T follicular helper cell (primary cell): ENCODE measurements around the gene CACNA1B.

Experiments used
- DNase-seq: peaks from one replicate; pipeline ENCODE4 v3.0.0-alpha.2; 2020; ENCODE audit warnings: low read depth

CACNA1B gene

GRCh38 chr9:137985637-137986071, 108.1 kb downstream of the CACNA1B start:
- DNase-seq, result no peak

DNA sequence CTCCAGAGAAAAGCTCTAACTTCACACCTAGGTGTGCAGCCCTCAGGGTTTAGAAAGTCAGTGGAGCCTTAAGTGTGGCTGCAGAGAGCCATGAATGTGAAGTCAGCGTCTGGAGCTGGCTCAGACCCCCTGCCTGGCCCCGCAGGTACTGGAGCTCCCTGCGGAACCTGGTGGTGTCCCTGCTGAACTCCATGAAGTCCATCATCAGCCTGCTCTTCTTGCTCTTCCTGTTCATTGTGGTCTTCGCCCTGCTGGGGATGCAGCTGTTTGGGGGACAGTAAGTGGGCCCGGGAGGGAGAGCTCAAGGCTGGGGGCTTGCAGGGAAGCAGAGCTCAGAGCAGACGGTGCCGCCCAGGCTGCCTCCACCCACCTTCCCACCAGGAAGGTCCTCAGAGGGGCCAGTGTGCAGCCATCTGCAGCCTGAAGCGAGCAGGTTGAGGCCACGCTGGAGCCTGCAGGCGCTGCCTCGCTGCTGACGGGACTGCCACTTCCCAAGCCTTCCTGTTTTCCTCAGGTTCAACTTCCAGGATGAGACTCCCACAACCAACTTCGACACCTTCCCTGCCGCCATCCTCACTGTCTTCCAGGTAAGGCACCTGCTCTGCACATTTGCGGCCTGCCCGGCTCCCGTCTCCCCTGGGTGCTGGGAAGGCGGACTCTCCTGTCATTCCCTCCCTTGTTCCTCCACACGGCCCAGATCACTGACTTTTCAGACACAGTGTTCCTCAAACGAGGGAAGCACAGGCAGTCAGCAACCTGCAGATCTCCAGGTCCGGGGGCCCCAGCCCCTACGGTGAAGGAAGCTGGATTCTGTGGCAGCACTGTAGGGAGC, 108.9 kb downstream of the CACNA1B start:
- DNase-seq, result no peak

DNA sequence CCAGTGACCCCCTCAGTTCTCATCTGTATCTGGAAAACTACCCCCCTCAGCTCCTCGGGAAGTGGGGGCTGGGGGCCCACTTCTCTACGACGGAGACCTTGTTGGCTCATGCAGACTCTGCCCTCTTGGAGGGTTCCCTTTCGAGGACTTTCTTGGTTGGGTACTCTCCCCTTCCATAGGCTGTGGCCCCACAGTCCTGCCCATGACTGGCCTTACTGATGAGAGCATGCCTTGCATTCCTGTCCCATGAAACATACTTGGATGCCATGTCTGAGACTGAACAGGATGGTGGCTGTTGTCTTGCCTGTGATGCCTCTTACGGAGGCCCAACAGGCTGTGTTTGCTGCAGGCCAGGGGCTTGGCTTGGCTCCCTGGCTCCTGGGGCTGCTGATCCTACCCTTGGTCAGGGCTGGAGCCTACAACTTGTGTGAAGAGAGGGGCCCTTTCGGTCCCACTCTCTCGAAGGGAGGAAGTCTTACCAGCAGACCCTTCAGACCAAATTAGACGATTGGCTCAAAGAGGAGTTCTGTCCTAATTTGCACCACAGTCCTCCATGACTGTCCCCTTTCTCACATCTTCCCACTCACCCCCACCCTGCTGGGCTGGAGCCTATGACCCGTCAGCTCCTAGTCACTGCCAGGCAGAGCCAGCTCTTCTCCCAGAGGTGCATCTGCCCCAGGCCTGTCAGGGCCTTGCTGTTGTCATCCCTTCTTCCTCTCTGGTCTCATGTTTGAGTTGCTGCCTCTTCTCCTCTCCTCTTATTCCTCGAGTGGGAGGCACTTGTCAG, 109.9 kb downstream of the CACNA1B start:
- DNase-seq, result no peak

DNA sequence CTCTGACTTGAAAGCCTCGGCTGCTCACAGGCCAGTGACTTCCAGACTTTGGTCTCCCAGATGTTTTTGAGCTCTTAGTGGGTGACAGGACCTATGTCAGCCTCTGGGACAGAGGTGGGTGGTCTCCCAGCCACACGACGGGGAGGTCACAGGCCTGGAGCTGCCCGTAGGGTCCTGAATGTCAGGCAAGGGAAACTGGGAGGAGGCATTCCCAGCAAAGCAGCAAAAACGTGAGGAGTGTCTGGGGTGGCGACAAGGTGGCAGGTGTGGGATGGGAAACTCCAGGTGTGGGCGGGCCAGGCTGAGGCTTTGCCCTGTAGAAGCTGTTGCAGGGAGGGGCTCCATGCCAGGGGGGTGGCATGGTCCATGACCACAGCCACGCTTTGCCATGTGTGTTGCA, 110.5 kb downstream of the CACNA1B start:
- no peak for DNase-seq

GRCh38 chr9:137988701-137989100, 111.1 kb downstream of the CACNA1B start:
- no peak for DNase-seq

GRCh38 chr9:137989156-137989555, 111.6 kb downstream of the CACNA1B start:
- DNase-seq, result no peak

DNA sequence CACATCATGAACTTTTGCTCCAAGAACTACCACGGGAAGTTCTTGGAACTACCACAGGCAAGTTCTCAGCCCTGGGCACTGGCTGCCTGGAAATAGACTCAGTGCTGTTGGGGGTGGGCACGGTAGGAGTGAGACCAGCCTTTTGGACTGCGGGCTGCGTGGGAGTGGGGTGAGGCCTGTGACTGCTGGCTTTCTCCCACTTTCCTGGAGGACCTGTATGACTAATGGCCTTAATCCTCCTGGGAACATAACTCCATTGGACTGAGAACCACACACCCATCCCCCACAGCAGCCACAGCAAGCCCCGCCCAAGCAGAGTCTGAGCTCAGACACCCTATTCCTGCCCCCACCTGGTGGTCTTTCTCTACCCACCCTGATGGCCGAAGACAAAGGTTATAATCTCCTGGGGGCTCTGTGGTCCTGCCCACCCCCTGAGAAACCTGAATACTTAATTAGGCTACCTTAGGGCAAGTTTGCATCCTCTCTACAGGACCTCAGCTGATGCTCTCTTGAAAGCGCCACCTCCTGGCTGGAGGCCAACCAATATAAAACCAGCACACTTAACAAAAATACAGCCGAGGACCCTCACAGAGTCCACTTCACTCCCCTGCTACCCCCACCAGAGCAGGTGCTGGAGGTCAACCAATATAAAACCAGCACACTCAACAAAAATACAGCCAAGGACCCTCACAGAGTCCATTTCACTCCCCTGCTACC, 112.6 kb downstream of the CACNA1B start:
- DNase-seq, result no peak

DNA sequence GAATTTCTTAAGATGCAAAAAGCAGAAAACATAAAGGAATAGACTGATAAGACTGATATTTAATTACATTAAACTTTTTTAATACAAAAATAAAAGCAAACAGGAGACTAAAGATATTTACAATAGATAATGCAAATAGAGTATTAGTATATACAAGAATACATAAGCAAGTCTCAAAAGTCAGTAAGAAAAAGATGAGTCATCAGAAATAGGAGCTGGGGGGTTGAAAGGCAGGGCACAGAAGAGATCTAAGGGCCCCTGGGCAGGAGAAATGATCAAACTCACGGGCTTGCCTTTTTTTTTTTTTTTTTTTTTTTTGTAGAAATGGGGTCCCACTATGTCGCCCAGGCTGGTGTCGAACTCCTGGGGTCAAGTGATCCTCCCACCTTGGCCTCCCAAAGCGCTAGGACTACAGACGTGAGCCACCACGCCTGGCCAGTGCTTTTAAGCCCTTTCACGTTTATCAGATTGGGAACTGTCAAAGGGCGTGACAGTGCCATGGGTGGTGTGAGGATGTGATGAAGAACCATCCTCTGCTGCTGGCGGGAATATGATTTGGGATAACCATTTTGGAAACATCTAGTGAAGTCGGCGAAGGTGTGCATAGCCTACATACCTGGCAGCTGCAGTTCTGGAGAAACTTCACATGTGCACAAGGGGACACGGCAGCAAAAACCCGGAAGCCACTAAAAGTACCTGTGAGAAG, 126.1 kb downstream of the CACNA1B start:
- DNase-seq, result no peak

GRCh38 chr9:138006576-138007233, 129.1 kb downstream of the CACNA1B start:
- DNase-seq, result no peak

GRCh38 chr9:138007566-138007917, 130.0 kb downstream of the CACNA1B start:
- no peak for DNase-seq

DNA sequence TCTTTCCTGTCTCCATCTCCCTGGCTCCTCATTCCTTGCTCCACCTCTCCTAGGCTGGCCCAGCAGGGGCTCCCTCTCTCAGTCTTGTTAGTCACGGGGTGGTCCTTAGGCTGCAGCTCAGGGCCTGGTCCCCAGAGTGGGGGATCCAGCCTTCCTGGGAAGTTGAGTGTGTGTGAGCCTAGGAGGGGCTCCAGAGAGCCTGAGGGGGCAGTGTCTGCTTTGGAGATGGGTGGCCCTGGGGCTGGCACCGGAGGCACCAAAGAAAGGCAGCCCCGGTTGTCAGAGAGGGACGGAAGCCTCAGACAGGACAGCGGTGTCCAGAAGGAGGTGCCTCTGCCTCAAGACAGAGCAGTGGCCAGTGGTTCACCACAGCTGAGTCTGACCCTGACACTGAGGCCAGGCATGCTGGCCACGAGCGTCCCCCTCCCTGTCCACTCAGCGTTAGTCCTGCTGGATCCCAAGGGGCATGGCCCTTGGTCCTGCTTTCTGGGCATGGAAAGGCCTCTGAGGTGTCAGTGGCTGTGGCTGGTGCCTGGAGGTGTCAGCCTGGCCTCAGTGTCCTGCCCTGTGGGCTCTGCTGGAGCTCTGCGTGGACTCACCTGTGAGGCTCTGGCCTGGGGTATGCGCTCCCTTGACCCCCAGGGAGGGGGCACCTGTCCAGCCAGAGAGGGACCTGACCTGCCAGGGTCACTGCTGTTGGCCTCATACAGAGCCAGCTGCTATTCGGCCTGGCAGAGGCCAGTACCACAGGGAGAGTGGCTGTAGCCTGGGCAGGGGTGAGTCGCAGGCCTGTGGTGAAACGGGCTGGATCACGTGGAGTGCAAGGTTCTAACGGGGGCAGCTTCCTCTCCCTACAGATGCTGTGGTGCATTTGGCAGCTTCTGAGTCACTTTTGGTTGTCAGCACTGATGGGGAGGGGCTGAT, 130.6 kb downstream of the CACNA1B start:
- no peak for DNase-seq

GRCh38 chr9:138009016-138009802, 131.6 kb downstream of the CACNA1B start:
- no peak for DNase-seq

DNA sequence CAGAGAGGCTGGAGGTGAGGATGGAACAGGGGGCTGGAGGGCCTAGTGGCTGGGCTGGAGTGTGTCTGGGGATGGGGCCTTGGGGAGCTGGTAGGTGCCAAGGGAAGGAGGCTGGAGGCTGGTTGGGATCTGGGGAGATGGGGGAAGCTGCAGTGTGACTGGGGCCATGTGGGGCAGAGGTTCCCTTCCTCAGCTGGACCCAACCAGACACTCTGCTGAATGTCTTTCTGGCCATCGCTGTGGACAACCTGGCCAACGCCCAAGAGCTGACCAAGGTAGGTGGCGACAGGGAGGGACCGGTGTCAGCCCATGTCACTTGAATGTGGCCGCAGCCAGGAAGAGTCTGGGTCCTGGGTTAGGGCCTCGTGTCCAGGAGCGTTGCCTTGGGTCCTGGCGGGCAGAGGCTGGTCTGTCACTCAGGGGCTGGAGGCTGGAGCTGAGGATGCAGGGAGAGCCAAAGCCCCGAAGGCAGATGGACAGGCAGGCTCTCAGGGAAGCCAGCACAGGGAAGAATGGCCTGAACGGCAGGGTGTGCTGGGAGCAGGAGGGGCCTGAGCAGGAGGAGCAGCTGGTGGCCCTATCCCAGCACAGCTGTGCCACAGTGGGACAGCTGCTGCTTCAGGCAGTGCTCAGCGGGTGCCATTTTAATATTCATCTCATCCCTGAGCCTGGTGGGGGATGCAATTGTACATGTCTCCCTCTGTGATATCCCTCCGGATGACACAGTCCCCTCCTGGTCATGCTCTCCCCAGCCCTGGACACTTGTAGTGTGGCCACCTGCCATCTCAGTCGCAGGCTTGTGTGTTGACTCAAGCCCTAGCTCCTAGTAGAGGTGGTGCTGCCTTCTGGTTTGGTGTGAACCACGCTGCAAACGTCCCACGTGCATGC, 132.5 kb downstream of the CACNA1B start:
- no peak for DNase-seq

DNA sequence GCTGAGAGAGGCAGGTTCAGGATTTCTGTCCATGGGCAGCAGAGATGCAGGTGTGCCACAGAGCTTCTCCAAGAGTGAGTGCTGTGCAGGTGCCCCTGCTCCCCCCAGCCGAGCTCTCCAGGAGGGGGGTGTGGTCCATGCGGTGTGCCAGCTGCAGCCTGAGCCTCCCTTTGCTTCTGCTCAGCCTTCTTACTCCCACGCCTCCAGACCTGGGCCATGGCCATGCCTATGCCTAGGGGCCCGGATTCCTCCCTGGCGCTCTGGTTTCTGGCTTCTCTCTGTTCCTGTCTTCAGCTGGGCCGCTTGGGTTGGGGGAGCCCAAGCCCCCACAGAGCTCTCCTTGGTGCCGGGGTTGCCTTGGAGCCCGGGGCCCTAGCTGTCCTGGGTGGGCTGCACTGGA, 133.3 kb downstream of the CACNA1B start:
- no peak for DNase-seq

DNA sequence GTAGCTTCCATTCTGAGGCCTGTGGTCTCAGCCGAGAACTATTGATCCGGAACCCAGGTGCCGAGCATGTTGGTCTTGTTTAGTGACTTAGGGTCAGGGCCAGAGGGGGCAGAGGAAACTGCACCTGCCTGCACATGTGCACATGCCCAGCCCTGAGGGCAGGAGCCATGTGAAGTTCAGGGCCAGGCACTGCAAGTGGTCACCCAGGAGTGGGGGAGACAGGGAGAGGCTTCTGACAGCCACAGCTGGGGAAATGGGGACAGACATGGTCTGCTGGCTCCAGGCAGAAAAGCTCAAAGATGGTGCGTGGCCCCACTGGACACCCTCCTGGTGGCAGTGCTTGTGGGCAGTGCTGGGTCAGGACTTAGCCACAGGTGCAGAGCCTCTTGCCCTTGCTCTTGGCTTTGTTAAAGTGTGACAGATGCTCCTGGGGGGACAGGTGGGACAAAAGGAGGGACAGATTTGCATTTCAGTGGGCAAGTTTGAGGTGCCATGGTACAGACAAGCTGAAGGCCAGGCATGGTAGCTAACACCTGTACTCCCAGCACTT, 134.4 kb downstream of the CACNA1B start:
- no peak for DNase-seq

DNA sequence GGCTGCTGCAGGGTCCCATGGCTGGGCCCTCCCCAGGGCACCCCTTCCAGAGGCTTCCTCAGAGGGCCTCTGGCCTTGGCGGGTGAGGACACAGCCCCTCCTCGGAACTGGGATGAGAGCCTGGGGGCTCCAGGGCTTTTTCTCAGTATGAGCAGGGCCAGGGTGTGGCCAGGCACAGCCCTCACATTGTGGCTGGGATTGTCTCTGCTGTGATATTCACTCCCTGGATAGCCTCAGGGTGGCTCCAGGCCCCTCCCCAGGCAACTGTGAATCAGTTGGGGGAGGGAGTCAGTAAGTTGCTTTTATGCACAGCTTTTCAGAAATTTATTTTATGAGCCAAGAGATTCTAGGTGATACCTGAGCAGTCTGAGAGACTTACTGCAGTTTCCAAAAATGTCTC, 135.7 kb downstream of the CACNA1B start:
- DNase-seq, result no peak

GRCh38 chr9:138013836-138014562, 136.4 kb downstream of the CACNA1B start:
- DNase-seq, result no peak

DNA sequence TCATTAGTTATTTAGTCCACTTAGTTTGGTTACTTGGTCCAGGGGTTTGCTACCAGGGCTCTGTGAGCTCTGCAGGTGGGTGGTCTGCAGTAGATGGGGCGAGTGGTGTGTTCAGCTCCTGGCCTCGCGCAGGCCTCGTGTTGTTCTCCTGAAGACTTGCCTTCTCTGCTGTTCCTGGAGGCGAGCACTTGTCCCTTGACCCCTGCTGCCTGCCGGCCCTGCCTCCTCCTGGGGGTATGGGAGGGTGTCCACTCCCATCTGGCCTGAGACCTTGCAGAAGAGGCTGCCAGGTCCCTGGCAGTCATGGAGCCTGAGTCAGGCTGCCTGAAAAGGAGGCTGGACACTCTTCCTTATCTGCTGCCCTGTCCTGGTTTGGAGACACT, 137.0 kb downstream of the CACNA1B start:
- no peak for DNase-seq
